GM19455 (cell line): ENCODE data around the gene SRCAP.
"Not testable (repeated sequence)": the region's sequence is repeated elsewhere in the genome, so short reads cannot be mapped to it uniquely, and the experiment has no call there.

Source experiments
- ATAC-seq: cut with Tn5 transposase; IDR thresholded peaks from one replicate; pipeline ENCODE4 v1.9.1; 2021; ENCODE audit not compliant: unreplicated experiment

SRCAP gene

DNA sequence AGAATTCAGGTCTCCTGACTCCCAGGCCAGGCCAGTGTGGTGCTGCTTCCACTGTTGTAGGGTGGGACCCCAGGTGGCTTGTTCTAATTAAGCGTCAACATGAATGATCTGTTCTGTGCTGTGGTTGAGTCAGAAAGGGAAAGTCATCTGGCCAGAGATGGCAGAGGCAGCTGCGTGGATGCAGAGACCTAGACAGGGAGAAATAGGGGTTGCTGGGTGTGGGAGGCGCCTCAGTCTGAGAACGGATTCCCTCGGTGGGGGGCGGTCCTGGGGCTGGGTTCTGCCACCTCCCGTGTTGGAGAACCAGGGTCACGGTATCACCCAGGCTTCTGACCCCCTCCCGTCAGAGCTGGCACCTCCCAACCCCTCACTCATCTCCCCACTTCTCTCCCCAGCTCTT, 35.2 kb upstream of the SRCAP start:
- ATAC-seq: no peak

DNA sequence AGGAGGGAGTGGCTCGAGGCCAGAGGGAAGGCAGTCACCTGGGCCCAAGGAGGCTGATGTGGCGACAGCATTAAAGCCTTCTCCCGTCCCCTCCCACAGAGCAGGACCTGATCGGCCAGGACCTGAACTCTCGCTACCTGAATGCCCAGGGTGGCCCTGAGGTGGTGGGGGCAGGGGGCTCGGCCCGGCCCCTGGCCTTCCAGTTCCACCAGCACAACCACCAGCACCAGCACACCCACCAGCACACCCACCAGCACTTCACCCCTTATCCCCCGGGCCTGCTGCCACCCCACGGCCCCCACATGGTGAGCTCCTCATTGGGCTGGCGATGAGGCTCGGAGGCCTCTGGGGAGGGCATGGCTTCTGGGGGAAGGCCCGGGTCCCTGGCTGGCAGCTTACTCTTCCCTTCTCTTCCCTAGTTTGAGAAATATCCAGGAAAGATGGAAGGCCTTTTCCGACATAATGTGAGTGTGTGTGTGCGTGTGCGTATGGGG, 34.3 kb upstream of the SRCAP start:
- ATAC-seq: no peak

DNA sequence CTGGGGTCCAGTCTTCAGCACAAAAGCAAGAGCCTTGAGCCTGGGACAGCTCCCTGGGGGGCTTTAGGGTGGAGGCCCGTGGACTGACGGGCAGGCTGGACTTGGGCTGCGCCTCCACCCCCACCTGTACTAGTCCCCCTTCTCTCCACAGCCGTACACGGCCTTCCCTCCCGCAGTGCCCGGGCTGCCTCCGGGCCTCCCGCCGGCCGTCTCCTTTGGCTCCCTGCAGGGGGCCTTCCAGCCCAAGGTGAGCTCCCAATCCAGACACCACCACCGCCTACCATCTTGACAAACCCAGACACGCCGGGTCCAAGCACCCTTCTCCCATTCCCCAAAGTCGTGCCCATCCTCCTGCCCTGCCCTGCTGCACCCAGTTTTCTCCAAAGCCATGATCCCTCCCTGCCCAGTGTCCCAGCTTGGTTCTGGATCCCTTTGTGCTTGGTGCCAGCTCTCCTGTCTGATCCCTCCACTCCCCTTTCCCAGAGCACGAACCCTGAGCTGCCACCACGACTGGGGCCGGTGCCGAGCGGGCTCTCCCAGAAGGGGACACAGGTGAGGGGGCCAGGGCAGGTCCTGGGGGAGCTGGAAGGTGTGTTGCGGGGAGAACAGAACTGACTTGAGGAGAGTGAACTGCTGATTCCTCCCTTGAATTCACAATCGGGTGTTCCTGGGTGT, 33.7 kb upstream of the SRCAP start:
- no peak for ATAC-seq

DNA sequence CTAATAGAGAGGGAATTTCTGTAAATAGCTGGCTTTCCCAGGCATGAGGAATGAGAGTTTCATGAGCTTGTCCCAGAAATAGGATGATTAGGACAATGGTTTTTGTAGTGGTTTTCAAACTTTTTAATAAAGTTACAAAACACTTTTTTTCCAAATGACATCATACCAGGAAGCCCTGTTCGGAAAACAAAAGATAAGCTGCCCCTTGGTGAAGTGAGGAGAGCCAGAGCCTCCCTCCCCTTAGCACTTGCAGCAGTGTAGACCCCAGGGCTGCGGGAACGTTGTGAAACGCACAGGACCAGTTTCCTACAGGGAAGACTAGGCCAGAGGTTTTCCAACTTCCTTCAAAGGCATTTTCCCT, 33.2 kb upstream of the SRCAP start:
- ATAC-seq: no peak

DNA sequence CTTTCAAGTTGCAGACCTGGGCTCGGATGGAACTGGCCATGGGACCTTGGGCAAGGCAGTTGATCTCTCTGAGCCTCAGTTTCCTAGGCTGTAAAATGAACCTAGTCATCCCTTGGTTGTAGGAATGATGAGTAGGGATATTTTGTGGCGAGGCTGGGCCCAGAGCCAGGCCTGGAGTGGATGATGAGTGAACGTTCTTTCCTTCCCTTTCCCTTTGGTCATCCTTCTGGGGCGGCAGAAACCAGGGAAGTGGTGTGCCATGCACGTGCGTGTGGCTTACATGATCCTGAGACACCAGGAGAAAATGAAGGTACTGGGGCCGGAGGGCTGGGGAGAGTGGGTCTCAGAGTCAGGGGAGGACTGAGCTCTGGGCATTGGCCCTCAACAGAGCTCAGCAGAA, 32.3 kb upstream of the SRCAP start:
- no peak for ATAC-seq

DNA sequence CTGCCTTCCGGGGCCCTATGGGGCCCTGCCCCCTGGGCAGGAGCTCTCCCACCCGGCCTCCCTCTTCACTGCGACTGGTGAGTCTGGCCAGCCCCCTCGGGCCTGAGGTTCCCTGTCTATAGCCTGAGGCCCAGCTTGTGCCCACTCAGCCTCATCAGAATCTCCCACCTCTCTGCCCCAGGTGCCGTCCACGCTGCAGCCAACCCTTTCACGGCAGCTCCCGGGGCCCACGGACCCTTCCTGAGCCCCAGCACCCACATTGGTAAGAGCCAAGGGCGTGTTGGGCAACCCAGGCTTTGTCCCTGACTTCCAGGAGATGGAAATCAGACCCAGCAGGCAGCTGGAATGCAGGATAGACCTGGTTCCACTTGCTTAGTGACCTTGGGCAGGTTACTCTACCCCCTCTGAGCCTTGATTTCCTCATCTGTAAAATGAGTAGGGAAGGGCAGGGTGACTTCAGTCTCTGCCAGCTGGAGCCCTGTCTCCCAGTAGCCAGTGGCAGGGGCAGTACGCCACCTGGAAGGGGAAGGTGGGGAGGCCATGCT, 31.5 kb upstream of the SRCAP start:
- no peak for ATAC-seq

DNA sequence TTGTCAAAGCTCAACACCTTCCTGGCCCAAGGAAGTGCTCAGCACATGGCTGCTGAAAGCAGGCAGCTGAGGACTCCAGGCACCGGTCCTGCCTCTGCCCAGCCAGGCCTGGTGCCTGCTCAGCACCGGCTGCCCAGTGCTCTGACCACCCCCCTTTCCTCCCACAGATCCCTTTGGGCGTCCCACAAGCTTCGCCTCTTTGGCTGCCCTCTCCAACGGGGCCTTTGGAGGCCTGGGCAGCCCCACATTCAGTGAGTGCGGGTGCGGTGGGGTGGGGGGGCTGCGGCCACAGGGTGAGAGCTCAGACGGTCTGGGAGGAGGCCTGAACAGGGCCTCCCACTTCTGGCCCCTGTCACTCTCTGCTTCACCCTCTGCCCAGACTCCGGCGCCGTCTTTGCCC, 30.6 kb upstream of the SRCAP start:
- ATAC-seq: no peak

DNA sequence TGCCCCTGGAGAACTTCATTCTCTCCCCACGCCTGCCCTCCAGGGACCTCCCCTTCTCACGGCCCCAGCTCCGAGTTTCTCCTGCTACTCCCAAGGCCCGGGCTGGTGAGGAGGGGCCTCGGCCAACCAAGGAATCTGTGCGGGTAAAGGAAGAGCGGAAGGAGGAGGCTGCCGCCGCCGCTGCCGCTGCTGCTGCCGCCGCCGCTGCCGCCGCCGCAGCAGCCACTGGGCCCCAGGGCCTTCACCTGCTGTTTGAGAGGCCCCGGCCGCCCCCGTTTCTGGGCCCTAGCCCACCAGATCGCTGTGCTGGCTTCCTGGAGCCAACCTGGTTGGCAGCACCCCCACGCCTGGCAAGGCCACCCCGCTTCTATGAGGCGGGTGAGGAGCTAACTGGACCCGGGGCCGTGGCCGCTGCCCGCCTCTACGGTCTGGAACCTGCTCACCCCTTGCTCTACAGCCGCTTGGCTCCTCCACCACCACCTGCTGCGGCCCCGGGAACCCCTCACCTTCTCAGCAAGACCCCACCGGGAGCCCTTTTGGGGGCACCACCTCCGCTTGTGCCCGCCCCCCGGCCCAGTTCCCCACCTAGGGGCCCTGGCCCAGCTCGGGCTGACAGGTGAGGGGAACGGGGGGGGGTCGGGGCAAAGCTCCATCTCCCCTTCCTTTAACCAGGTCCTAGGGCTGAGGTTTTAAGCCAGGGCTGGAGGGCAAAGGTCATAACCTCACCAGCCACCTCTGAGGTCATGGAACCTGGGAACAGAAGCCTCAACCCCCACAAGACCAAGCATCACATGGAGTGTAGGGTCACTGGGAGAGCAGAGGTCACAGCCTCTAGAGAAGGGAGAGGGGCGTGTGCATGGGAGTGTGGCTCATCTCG, 29.7 kb upstream of the SRCAP start:
- ATAC-seq: no peak

DNA sequence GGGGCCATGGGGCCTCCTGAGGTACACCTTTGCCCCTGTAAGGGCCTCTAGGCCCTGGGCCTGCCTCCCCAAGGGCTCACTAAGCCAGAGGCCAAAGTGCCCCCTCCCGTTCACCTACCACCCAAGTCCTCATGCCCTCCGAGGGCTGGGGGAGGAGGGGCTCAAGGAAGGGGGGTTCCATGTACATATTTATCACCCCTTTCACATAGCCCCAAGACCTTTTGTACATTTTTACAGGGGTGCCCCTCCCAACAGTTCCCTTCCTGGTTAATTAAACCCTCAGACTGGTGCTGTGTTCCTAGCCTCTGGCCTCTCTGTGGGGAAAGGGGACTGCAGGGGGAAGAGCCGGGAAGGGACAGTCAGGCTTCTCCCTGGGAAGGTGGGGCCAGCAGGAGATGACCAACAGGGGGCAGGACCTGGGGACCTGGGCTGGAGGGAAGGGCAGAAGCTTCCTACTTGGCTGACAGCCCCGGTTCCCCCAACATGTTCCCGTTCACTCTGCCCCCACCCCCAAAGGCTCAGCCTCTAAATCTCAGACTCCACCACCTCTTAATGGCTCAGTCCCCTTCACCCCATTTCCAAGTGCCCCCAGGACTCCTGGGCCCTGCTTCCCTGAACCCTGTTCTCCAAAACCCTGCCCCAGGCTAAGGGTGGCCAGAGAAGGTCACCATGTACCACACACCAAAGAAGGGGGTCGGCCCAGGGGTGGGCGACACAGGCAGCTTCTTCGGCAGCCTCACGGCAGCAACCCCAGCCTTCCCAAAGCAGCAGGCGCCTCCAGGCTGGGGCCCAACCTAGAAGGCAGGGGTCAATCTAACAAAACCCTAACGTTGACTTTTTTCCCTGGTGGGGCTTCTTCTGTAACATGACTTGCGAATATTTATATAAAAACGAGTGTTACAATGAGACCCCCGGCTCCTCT, 28.8 kb upstream of the SRCAP start:
- no peak for ATAC-seq

DNA sequence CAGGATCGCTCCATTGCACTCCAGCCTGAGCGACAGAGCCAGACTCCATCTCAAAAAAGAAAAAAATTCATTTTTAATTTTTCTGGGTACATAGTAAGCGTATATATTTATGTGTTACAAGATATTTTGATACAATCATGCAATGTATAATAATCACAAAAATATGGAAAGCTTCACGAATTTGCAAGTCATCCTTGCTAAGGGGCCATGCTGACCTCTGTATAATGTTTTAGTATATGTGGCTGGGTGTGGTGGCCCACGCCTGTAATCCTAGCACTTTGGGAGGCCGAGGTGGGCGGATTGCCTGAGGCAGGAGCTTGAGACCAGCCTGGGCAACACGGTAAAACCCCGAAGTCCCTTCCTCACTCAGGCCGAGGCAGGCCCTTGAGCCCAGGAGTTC, 23.8 kb upstream of the SRCAP start:
- no peak for ATAC-seq

DNA sequence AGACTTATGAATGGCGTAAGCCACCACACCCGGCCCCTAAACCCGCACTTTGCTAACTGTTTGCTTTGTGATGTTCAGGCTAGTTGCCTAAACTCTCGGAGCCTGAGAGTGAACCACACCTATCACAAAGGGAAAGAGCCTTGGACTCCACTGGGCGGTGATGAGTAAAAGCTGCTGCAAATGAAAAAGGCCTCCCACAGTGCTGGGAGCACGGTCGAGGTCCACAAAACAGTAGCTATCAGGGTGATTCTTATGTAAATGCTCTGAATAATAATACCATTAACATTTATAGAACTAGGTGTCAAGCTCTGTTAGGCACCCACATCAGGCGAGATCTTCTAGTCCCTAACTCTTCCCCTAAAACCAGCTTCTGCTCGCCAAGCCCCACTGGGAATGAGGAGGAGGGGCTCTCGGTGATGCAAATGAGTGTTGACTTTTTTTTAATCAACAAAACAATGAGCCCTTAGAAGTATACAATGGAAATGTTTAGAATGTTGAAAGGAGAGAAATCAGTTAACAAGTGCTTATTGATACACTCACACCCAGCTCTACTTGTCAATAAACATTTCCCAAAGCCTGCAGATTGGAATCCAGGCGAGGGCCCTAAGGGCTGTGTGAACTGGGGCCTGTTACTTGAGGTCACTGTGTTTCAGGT, 20.9 kb upstream of the SRCAP start:
- ATAC-seq: no peak

DNA sequence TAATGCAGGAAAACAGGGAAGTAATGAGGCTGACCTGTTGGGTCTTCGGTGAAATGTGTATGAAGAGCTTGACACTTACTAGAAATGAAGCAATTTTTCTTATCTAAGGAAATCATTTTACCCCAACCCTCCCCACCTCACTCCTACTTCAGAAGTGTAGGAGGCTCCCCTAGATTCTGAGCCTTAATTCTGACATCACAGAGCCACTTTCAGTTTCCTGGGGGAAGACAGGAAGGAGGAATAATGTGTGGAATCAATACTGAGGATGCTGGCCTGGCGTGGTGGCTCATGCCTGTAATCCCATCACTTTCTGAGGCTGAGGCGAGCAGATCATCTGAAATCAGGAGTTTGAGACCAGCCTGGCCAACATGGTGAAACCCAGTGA, 20.4 kb upstream of the SRCAP start:
- ATAC-seq: no peak

DNA sequence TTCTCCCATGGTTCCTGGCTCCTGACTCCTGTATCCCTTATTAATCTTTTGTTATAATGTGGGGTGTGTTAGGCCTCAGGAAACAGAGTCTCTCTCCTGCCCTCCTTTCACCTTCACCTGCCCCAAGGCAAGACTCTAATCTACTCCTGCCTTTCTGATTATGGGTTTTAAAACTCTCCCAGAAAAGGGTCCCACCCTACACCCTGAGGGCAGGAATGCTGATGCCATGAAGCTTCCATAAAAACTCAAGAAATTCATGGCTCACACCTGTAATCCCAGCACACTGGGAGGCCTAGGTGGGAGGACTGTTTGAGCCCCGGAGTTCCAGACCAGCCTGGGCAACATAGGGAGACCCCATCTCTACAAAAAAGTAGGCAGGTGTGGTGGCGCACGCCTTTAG, 18.6 kb upstream of the SRCAP start:
- ATAC-seq: no peak

DNA sequence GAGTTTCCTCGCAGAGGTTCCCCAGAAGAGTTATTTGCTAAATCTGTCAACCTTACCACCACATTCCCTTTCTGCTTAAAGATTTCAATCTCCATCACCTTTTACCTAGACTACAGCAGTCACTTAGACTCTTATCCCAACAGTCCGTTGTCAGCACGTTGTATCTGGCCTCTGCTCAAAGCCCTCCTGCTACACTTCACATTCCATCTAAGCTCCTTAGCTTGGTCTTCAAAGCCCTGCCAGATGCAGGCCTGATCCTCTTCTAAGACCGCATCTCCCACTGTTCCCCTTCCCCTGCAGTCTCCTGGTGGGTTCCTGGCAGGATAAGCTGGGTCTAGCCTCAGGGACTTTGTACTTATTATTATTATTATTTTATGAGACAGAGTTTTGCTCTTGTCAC, 10.3 kb upstream of the SRCAP start:
- no peak for ATAC-seq

DNA sequence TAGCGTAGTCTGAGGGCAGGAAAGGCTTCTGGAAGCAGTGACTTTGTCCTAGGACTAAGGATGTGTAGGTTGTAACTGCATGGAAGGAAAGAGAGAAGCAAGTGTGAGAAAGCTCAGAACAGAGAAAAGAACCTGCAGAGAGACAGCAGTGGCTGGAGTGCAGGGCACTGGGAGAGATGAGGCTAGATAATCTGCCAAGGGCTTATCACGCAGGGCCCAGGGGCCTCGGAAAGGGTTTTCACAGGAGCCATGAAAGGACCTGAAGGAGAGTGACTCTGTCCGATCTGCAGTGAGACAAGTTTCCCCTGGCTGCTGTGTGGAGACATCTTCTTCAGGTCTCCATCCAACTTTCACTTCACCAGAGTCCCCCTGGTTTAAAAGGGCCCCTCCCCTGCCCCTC, 7.1 kb upstream of the SRCAP start:
- ATAC-seq: no peak

DNA sequence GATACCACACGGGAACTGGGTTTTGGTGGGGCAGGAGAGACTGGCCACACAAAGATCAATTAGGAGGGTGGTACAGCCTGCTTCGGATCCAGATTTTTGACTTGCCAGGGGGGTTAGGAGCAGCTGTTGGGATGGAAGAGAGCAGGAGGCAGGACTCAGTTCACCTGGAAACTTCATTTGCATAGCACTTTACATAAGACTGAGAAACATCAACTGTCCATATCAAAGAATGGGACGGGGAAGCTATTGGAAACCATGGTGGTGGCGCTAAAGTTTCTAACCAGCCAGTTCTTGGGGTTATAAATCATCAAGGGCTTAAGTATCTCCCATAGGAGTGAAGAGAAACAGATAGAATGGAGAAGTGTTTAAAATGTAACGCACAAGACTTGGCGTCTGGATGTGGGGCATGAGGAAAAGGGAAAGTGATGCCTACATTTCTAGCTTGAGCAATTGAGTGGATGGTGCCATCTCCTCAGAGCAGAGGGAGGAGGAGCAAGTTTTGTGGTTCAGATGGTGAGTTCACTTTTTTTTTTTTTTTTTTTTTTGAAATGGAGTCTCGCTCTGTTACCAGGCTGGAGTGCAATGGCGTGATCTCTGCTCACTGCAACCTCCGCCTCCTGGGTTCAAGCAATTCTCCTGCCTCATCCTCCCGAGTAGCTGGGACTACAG, 6.4 kb upstream of the SRCAP start:
- no peak for ATAC-seq

DNA sequence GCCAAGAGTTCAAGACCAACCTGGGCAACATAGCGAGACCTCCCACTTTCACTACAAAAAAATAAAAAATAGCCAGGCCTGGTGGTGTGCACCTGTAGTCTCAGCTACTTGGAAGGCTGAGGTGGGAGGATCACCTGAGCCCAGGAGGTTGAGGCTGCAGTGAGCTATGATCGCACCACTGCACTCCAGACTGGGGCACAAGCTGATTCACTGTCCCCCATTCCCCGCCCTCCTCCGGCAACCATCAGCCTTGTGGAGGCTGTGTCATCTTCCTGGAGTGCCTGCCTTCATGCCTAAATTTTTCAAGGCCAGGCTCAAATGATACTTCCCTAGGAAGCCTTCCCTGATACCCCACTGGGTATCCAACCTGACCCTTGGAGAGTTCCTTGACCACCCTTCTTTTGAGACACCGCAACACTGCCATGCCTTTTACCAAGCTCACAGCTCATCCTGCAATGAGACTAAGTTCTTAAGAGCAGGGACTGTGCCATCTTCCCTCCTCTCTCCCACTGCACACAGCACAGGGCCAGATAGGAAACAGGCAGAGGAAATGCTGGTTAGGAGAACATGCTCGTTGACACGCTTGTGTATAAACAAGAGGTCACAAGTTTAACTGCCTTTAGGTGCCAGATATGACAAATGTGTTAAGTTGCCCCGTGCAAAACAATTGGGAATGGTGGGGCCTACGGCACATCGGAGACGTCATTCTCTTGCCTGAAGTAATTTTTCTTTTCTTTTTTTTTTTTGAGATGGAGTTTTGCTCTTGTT, 3.9 kb upstream of the SRCAP start:
- no peak for ATAC-seq

DNA sequence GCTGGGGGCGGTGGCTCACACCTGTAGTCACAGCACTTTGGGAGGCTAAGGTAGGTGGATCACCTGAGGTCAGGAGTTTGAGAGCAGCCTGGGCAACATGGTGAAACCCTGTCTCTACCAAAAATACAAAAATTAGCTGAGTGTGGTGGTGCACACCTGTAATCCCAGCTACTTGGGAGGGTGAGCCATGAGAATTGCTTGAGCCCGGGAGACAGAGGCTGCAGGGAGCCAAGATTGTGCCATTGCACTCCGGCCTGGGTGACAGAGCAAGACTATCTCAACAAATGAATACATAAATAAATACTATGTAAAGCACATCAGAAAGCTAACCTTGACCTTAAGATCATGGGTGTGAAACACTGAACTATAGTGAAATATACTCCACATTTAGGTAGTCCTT, 2.3 kb upstream of the SRCAP start:
- not testable (repeated sequence) for ATAC-seq
